Measurements from ENCODE around the gene CYTH4.

GRCh38 chr22:37357446-37358075, 75.3 kb downstream of the CYTH4 start:
- TF ChIP-seq CTCF (IDR thresholded peaks at IDR 0.05; ENCODE audit: poor library complexity, severe bottlenecking) = no peak
- TF ChIP-seq RAD21 (conservative IDR thresholded peaks at IDR 0.05) = no peak
- no peak for TF ChIP-seq MXI1 (conservative IDR thresholded peaks at IDR 0.05; ENCODE audit: poor library complexity, severe bottlenecking)
- TF ChIP-seq TAF1 (IDR thresholded peaks at IDR 0.05; ENCODE audit: low read depth) = no peak
- no peak for TF ChIP-seq REST (IDR thresholded peaks at IDR 0.05; ENCODE audit: borderline replicate concordance)
- TF ChIP-seq EZH2 (IDR thresholded peaks at IDR 0.05; ENCODE audit: borderline replicate concordance, insufficient read depth, low read length, poor library complexity, severe bottlenecking) = no peak
- no peak for TF ChIP-seq POLR2AphosphoS5 (IDR thresholded peaks at IDR 0.05)
- TF ChIP-seq SMC3 (conservative IDR thresholded peaks at IDR 0.05; ENCODE audit: poor library complexity) = no peak

Measured in neural cell (in vitro differentiated cells).